NCI-H1436 (cell line): ENCODE results near the gene LPA.
"Not testable (repeated sequence)": the region's sequence is repeated elsewhere in the genome, so short reads cannot be mapped to it uniquely, and the experiment has no call there.

Source experiments
- DNase-seq: peaks from one replicate; lab custom pipeline; 2025; lab: John Stamatoyannopoulos, UW

LPA gene, protein sequence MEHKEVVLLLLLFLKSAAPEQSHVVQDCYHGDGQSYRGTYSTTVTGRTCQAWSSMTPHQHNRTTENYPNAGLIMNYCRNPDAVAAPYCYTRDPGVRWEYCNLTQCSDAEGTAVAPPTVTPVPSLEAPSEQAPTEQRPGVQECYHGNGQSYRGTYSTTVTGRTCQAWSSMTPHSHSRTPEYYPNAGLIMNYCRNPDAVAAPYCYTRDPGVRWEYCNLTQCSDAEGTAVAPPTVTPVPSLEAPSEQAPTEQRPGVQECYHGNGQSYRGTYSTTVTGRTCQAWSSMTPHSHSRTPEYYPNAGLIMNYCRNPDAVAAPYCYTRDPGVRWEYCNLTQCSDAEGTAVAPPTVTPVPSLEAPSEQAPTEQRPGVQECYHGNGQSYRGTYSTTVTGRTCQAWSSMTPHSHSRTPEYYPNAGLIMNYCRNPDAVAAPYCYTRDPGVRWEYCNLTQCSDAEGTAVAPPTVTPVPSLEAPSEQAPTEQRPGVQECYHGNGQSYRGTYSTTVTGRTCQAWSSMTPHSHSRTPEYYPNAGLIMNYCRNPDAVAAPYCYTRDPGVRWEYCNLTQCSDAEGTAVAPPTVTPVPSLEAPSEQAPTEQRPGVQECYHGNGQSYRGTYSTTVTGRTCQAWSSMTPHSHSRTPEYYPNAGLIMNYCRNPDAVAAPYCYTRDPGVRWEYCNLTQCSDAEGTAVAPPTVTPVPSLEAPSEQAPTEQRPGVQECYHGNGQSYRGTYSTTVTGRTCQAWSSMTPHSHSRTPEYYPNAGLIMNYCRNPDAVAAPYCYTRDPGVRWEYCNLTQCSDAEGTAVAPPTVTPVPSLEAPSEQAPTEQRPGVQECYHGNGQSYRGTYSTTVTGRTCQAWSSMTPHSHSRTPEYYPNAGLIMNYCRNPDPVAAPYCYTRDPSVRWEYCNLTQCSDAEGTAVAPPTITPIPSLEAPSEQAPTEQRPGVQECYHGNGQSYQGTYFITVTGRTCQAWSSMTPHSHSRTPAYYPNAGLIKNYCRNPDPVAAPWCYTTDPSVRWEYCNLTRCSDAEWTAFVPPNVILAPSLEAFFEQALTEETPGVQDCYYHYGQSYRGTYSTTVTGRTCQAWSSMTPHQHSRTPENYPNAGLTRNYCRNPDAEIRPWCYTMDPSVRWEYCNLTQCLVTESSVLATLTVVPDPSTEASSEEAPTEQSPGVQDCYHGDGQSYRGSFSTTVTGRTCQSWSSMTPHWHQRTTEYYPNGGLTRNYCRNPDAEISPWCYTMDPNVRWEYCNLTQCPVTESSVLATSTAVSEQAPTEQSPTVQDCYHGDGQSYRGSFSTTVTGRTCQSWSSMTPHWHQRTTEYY (N-terminal part only)

GRCh38 chr6:160664198-160664597 lies at the start of gene LPA:
TSS of gene LPA (minus strand) at chr6:160664275. CDS start at chr6:160664214, 61 bp downstream.
- not testable (repeated sequence) for DNase-seq

- DNase-seq: not testable (repeated sequence)
Observed at GRCh38 chr6:160708993-160709392, 44.9 kb upstream of the LPA start.

GRCh38 chr6:160704688-160705087 lies 40.6 kb upstream of the LPA start:
- DNase-seq: not testable (repeated sequence)

DNA sequence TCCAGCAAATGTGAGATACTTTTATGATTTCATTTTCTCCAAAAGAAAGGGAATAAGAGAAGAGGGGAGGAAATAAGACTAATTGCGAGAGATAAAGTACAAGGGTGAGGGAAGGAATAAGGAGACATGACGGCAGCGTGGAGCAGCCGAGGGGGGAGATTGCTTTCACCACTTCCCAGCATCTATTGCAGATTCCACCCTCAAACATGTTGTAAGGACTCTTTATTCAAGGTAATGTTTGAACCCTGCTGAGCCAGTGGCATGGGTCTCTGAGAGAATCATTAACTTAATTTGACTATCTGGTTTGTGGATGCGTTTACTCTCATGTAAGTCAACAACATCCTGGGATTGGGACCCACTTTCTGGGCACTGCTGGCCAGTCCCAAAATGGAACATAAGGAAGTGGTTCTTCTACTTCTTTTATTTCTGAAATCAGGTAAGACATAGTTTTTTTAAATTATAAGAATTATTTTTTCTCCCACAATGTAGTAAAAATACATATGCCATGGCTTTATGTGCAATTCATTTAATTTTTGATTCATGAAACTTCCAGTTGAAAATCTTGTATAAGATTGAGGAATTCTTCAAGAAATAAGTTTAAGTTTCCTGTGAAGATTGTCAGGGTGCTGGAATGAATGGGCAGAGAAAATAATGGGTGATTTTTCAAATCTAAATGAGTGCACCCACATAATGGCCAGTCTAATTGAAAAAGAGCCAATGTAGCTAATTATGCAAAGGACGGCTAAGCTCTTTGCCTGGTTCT lies 38.0 kb upstream of the LPA start, which contains the start of gene PLG:
Gene PLG, plus strand, starts transcription at position 327 of the 763 bp plus-strand sequence. Its CDS starts 61 bp downstream, at position 388.
- not testable (repeated sequence) for DNase-seq

- no peak for DNase-seq
Observed at GRCh38 chr6:160697826-160698225, 33.8 kb upstream of the LPA start.

DNA sequence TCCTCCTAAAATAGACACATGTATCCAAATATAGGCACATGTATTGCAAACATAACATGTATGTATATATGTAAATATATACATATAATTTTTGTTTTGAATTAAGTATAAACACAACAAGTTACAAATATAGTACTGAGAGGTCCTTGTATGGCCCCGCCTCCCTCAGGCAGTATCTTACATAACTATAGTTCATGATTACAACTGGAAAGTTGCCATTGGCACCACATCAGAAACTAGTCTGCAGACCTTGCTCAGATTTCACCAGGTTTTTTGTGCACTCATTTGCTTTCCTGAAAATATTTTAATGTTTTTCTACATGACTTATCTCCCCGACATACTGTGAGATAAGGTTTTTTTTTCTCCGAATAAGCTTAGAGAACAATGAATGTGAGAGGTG lies 32.8 kb upstream of the LPA start:
- DNase-seq: not testable (repeated sequence)

GRCh38 chr6:160695622-160696021 lies 31.5 kb upstream of the LPA start:
- DNase-seq: not testable (repeated sequence)

DNA sequence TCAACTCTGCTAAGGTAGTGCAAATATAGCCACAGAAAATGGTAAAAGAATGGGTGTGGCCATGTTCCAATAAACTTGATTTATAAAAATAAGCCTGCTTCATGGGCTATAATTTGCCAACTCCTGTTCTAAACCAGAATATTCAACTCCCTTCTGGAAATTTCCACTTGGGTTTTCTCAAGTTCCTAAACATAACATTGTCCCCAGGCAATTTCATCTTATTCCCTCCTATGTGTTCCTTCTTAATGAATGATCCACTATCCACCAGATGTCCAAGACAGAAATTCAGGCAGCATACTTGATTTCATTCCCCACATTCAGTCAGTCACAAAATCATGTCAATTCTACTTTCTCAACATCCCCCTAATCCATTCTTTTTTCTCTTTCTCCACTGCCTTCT lies 30.9 kb upstream of the LPA start:
- not testable (repeated sequence) for DNase-seq

GRCh38 chr6:160692369-160692959 lies 28.4 kb upstream of the LPA start:
- DNase-seq: no peak

- no peak for DNase-seq
Observed at GRCh38 chr6:160691617-160692016, 27.5 kb upstream of the LPA start.

- DNase-seq: no peak
Observed at GRCh38 chr6:160690458-160690857, 26.4 kb upstream of the LPA start.

GRCh38 chr6:160685762-160686450 lies 21.8 kb upstream of the LPA start:
- no peak for DNase-seq

GRCh38 chr6:160685101-160685761 lies 21.2 kb upstream of the LPA start:
- DNase-seq: not testable (repeated sequence)

GRCh38 chr6:160679402-160679769 lies 15.3 kb upstream of the LPA start:
- no peak for DNase-seq

DNA sequence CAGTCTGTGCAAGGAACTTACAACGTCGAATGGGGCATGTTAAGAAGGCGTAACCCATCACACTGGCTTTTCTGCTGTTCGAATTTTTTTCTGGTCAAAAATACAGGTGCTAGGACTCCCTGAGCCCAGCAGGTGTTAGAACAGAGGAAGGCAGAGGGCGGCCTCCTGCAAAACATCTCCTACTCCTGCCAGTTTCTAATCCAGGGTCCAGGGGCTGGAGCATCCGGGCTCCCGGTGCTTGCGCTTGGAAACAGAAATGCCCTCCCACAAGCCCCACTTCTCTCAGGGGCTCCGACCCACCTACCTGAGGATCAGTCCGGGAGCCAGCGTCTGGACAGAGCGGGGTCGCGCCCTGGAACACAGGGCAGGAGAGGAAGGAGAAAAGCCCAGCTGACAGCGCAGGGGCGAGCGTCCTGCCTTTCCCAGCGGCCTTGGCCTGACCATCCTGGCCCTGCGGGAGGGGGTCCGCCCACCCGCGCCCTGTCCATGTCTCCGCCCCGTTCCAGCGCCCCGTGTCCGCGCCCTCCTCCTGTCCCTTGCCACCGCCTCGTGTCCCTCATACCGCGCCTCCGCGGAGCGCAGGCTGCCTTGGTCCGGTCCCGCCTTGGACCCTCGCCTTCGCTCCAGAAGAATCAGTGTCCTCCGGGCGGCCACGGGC lies 14.8 kb upstream of the LPA start:
- DNase-seq: no peak

DNA sequence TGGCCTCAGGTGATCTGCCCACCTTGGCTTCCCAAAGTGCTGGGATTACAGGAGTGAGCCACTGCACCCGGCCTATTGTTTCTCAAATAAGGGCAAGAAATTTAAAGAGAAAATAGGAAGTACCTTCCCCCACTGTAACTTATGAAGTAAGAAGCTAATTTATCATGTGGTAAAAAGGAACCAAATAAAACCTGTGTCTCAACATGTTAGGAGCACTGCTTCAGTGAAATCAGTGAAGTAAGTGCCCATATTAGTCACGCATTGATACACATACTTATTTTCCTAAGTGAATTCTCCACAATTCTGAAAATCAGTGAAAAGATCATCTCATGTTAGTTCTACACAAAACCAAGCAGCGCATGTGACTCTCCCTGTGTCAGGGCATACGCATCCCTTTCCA lies 14.2 kb upstream of the LPA start:
- no peak for DNase-seq

GRCh38 chr6:160676418-160676817 lies 12.3 kb upstream of the LPA start:
- not testable (repeated sequence) for DNase-seq

- DNase-seq: no peak
Observed at GRCh38 chr6:160668589-160668988, 4.5 kb upstream of the LPA start.
